CD4-positive, alpha-beta T cell treated with Interleukin-6 at 100 ng/mL for 8 hours (primary cell): ENCODE measurements around the gene PLD1.

ENCODE experiments used
- DNase-seq: peaks from one replicate; pipeline ENCODE4 v3.0.0-alpha.2; 2020; ENCODE audit warnings: mixed read lengths, low spot score

Gene PLD1

DNA sequence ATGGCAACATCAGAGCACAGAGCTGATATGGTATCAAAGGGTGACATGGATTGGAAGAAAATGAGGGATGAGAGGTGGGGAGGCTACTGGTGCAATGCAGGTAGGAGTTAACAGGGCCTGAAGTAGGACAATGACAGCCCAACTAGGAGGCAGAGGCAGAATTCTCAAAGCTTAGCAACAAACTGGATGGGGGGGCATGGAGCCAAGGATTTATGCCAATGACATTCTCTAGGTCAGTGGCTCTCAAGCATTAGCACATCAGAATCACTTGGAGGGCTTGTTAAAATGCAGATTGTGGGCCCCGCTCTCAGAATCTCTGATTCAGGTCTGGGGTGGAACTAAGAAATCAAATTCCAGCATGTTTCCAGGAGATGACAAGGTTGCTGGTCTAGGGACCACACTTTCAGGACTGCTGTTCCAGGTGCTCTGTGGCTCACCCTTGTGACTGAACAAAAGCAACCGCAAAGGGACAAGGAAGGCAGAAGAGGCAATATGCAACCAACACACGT, 252.0 kb downstream of the PLD1 start:
- DNase-seq = no peak

DNA sequence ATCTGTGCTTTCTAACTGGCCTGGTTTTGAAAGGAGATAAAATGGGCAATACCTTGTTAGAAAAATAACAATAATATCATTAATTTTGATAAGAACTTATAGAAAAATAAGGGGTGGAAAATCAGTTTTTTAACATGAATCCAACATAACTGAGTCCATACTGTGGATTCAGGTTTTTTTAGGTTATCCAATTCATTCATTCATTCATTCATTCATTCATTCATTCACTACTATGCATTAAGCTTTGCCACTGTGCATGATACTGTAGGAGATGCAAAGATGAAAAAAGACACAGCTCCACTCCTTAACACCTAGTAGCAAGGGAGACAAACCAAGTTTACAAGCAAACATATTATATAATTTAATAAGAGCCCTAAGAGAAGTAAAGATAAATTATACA, 253.1 kb downstream of the PLD1 start:
- no peak for DNase-seq

DNA sequence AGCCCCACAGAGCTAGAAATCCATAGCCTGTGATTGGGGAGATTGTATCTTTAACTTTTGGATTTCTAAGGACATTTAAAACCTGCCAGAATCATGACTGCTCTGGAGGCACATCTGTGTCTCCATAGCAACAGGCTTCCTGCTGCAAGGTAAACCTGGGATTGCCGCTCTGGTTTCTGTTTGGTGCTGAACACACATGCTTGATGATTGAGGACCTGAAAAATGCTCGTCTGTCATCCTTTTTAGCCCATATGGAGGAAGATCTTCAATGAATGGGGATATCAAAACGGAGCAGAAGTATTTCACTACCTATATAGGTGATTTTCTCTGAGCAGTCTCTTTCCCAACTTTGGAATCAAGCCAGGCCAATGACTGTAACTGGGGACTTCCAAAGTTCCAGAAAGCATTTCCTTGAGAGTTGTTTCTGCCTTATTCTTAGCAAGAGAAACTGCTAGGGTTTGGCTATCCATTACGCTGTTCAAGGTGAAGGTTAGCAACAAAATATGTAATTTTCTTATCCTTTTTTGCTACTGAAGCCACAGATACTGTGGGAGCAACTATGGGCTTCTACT, 253.6 kb downstream of the PLD1 start:
- DNase-seq = no peak

DNA sequence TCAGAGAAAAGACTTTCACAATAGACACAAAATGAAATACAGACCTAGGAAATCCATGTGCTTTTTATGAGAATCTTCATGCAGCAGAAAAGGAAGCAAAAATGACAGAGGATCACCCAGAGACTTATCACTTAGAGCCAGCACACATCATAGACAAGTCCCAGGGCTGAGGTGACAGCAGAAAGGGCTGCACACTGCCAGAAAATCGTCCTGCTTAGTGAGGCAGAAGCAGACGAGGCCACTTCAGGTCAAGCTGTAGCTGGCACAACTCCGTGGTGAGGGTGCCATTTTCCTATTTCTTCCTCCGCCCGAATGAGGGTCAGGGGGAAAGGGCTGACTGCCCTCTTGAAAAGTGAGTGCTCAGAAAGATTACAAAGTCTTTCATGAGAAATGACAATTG, 254.1 kb downstream of the PLD1 start:
- no peak for DNase-seq

GRCh38 chr3:171553086-171553485, 257.2 kb downstream of the PLD1 start:
- DNase-seq = no peak

DNA sequence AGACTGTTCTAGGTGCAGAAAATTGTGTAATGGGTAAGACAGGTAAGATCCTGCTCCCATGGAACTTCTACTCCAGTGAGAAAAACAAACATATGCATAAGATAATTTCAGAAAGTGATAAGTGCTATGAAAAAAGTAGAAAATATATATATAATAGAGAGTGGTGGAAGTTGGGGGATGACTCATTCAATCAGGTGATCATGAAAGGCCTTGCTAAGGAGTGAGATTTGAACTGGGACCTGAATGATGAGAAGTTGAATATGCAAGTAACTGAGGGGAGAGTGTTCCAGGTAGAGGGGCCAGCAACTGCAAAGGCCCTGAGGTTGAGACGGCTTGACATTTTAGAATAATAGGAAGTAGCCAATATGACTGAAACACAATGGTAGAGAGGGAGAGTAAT, 257.8 kb downstream of the PLD1 start:
- DNase-seq = no peak

DNA sequence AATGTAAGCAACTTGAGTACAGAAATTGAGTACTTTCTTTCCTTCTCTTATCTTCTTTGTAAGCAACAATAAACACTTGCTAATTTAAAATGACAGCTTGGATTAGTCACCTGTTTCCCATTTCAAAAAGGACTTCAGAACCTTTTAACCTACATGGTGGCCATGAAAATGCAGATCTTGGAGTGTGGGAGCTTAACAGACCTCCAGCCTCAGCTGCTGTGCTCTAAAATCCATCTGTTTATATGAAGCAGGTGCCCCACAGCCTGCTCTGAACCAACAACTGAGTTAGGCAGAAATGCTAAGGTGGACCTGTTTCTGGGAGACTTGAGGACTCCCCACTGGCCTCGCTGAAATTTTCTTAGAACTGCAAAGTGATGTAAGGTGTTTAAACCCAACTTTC, 259.0 kb downstream of the PLD1 start:
- DNase-seq = no peak
